GM12878 (cell line): ENCODE measurements around the gene PLSCR3. TPM values are rescaled to one million over a fixed set of nuclear protein-coding genes. Genes with fewer than 3 reads are reported as not detected.

Experiments used
- CREM ChIP-seq: IDR thresholded peaks from 2 replicates; pipeline ENCODE4 v1.6.1; 2014; ENCODE audit warnings: antibody characterized with exemption, low read depth
- GATAD2B ChIP-seq: fragments of 450-650 bp; conservative IDR thresholded peaks from 2 replicates; pipeline ENCODE4 v1.6.1; 2017; ENCODE audit warnings: low read depth, mild to moderate bottlenecking, moderate library complexity
- MLLT1 ChIP-seq: fragments of 450-650 bp; IDR thresholded peaks from 2 replicates; pipeline ENCODE4 v1.6.1; 2016; ENCODE audit warnings: mild to moderate bottlenecking
- RAD21 ChIP-seq: IDR thresholded peaks from 2 replicates; pipeline ENCODE4 v1.6.1; 2011; ENCODE audit warnings: mild to moderate bottlenecking, low read depth, low read length, moderate library complexity; ENCODE audit not compliant: insufficient read depth
- RELB ChIP-seq: fragments of 450-650 bp; IDR thresholded peaks from 2 replicates; pipeline ENCODE4 v1.6.1; 2017; ENCODE audit warnings: low read depth, mild to moderate bottlenecking, moderate library complexity
- polyA plus RNA-seq, 11 experiments: library from polyadenylated mRNA; depleted of rRNA in 4 of 11; unstranded in 6 of 11; stranded (reverse) in 5 of 11; fragments of >200 nt; fragmentation: Nextera tagmentation in 4 of 11; fragmentation: Illumina TruSeq in 1 of 11; extraction: Ambion mirVana in 4 of 11; extraction: Trizol in 1 of 11; gene quantifications; 1 replicate in 1 of 11; 2 replicates in 10 of 11; pipeline versions ENCODE4 v1.2.1 to v1.2.3, GENCODE V29; 2011 to 2016; ENCODE audit warnings: inconsistent platforms in 2 of 11, missing spikeins in 2 of 11, low read depth in 1 of 11
- total RNA-seq, 4 experiments: library from RNA; depleted of rRNA in 3 of 4; stranded (reverse); fragments of >200 nt in 3 of 4; fragmentation: Illumina TruSeq in 1 of 4; extraction: Trizol in 1 of 4; gene quantifications; 2 replicates each; pipeline versions ENCODE4 v1.2.1 to v1.2.3, GENCODE V29; 2013 to 2021
- TF ChIP-seq, protein P1 (sequence below), 3 experiments: IDR thresholded peaks in 2 of 3; conservative IDR thresholded peaks in 1 of 3; 2 replicates each; pipeline ENCODE4 v1.5.1; 2011; ENCODE audit warnings: low read depth in 3 of 3, low read length in 3 of 3, mild to moderate bottlenecking in 3 of 3, control low read depth in 2 of 3, moderate library complexity in 2 of 3, inconsistent platforms in 1 of 3, mixed read lengths in 1 of 3; ENCODE audit not compliant: control insufficient read depth in 2 of 3, insufficient read depth in 1 of 3; ENCODE audit errors: extremely low read depth in 1 of 3
- TF ChIP-seq, protein P2 (sequence below): fragments of 450-650 bp; formaldehyde crosslinking; IDR thresholded peaks from 2 replicates; pipeline ENCODE4 v1.4.0; 2020; ENCODE audit warnings: mild to moderate bottlenecking, moderate library complexity
- TF ChIP-seq, protein P3 (sequence below): fragments of 150-350 bp; IDR thresholded peaks from 2 replicates; pipeline ENCODE4 v1.6.1; 2014; ENCODE audit warnings: mild to moderate bottlenecking, low read depth, low read length

The PLSCR3 gene
- total and polyA plus RNA-seq, 10 of the 15 experiments (the other 5 are each of a cell fraction or from before 2014, with no cell fraction given): 9.9 to 51.4 (median 43.4) TPM

GRCh38 chr17:7393613-7394451, 493 bp downstream of the PLSCR3 start (continued):
- TF ChIP-seq MLLT1 (0 out of 2 replicates have a peak, but pooled peaks have one; percentile 55), GATAD2B (no peak), CREM (0 out of 2 replicates have a peak, but pooled peaks have one; percentile 3), RELB (0 out of 2 replicates have a peak, but pooled peaks have one; percentile 13), RAD21 (peak; percentile 39; the same call in 1 of the 2 replicates)
- TF ChIP-seq, protein P1, sequence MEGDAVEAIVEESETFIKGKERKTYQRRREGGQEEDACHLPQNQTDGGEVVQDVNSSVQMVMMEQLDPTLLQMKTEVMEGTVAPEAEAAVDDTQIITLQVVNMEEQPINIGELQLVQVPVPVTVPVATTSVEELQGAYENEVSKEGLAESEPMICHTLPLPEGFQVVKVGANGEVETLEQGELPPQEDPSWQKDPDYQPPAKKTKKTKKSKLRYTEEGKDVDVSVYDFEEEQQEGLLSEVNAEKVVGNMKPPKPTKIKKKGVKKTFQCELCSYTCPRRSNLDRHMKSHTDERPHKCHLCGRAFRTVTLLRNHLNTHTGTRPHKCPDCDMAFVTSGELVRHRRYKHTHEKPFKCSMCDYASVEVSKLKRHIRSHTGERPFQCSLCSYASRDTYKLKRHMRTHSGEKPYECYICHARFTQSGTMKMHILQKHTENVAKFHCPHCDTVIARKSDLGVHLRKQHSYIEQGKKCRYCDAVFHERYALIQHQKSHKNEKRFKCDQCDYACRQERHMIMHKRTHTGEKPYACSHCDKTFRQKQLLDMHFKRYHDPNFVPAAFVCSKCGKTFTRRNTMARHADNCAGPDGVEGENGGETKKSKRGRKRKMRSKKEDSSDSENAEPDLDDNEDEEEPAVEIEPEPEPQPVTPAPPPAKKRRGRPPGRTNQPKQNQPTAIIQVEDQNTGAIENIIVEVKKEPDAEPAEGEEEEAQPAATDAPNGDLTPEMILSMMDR (IDR thresholded peaks at IDR 0.05 in 2 of 3, conservative IDR thresholded peaks at IDR 0.05 in 1 of 3; ENCODE audit: control insufficient read depth in 2 of 3, extremely low read depth in 1 of 3, insufficient read depth in 1 of 3, low read depth in 3 of 3, low read length in 3 of 3): 0 out of 6 replicates have a peak, but pooled peaks of 1 of the 3 experiments have one; percentile 11
- TF ChIP-seq, protein P2, sequence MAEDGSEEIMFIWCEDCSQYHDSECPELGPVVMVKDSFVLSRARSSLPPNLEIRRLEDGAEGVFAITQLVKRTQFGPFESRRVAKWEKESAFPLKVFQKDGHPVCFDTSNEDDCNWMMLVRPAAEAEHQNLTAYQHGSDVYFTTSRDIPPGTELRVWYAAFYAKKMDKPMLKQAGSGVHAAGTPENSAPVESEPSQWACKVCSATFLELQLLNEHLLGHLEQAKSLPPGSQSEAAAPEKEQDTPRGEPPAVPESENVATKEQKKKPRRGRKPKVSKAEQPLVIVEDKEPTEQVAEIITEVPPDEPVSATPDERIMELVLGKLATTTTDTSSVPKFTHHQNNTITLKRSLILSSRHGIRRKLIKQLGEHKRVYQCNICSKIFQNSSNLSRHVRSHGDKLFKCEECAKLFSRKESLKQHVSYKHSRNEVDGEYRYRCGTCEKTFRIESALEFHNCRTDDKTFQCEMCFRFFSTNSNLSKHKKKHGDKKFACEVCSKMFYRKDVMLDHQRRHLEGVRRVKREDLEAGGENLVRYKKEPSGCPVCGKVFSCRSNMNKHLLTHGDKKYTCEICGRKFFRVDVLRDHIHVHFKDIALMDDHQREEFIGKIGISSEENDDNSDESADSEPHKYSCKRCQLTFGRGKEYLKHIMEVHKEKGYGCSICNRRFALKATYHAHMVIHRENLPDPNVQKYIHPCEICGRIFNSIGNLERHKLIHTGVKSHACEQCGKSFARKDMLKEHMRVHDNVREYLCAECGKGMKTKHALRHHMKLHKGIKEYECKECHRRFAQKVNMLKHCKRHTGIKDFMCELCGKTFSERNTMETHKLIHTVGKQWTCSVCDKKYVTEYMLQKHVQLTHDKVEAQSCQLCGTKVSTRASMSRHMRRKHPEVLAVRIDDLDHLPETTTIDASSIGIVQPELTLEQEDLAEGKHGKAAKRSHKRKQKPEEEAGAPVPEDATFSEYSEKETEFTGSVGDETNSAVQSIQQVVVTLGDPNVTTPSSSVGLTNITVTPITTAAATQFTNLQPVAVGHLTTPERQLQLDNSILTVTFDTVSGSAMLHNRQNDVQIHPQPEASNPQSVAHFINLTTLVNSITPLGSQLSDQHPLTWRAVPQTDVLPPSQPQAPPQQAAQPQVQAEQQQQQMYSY (CRISPR knock-in tag): no peak
- TF ChIP-seq, protein P3, sequence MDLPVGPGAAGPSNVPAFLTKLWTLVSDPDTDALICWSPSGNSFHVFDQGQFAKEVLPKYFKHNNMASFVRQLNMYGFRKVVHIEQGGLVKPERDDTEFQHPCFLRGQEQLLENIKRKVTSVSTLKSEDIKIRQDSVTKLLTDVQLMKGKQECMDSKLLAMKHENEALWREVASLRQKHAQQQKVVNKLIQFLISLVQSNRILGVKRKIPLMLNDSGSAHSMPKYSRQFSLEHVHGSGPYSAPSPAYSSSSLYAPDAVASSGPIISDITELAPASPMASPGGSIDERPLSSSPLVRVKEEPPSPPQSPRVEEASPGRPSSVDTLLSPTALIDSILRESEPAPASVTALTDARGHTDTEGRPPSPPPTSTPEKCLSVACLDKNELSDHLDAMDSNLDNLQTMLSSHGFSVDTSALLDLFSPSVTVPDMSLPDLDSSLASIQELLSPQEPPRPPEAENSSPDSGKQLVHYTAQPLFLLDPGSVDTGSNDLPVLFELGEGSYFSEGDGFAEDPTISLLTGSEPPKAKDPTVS: no peak
